Stimulated activated CD4-positive, alpha-beta T cell treated with anti-CD3 and anti-CD28 coated beads, Interleukin-1b, Interleukin-23, amount 100 ng/mL, for 1 hour (primary cell): ENCODE data around the gene ZNF791.
"Not testable (repeated sequence)": the region's sequence is repeated elsewhere in the genome, so short reads cannot be mapped to it uniquely, and the experiment has no call there.

Experiments
- DNase-seq, 2 donors: peaks; one replicate each; pipeline ENCODE4 v3.0.0-alpha.2; 2020; ENCODE audit warnings: low read depth in 2 of 2

The ZNF791 gene

DNA sequence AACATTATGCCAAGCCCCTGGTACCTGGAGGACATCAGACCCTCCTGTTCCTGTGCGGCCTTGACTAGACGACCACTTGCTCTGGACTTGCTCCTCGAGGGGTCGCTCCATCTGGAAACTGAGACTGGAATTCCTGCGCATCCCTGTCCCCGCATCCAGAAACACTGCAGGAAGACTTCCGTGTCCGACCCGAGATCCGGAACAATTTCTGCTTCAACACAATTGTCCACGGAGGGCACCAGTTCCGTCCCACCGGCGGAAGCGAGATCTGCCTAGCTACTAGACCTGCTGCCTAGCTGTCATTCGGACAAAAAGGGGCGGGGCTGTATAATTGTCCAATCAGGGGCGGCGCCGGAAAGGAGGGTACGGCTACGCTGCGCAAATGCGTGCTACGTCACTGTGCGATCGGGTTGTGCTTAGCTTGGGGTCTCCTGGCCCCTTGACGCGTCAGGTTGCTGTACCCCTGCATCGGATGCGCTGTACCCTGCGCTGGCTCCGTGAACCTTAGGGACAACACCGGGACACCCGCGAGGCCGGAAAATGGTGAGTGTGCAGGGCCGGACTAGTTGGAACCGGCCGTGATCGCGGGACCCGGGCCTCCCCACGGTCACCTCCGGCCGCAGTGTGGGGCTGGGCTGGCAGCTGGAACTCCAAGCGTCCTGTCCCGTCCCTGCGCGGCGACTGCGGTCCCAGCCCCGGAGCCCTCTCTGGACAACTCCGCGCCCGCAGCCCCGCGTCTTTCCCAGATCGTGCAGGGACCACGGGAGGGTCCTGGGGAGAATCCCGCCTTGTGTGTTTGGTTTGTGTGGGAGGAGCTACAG lies at the start of gene ZNF791, which contains the start of gene ZNF490:
Gene ZNF791 (plus strand): TSS at position 381 of the 821 bp plus-strand sequence. CDS start 160 bp downstream, at position 541.
Gene ZNF490 (minus strand): TSS at position 274 of the 821 bp plus-strand sequence. CDS start 133 bp downstream, at position 141.
- peak; percentile 87 to 91 for DNase-seq

DNA sequence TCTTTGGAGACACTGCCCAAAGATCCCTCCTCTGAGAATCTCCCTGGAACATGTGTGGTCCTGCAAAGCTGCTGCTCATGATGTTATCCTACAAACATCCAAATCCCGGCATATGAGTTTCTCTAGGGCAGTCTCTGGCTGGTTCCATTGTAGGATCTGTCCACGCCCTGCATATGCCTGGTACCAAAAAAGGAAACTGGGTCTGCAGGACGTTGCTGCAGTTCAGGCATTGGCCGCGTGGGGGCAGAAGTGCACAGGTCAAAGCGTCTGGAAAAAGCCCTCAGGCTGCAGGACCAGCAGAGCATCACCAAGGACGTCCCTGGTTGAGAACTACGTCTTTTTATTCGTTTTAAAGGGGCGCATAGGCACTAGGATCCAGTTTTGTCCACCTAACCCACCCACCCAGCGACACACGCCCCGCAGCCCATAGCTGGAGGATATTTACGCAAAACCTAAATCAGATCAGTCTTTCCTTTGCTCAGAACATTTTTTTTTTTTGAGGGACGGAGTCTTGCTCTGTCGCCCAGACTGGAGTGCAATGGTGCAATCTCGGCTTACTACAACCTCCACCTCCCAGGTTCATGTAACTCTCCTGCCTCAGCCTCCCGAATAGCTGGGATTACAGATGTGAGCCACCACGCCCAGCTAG lies 46.6 kb upstream of the ZNF791 start:
- peak; percentile 83 to 92 for DNase-seq

DNA sequence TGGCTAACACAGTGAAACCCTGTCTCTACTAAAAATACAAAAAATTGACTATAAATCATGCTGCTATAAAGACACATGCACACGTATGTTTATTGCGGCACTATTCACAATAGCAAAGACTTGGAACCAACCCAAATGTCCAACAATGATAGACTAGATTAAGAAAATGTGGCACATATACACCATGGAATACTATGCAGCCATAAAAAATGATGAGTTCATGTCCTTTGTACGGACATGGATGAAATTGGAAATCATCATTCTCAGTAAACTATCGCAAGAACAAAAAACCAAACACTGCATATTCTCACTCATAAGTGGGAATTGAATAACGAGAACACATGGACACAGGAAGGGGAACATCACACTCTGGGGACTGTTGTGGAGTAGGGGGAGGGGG lies 44.3 kb upstream of the ZNF791 start:
- DNase-seq, result not testable (repeated sequence)

- DNase-seq, result no peak
Measured at GRCh38 chr19:12567951-12568350, 42.8 kb upstream of the ZNF791 start.

DNA sequence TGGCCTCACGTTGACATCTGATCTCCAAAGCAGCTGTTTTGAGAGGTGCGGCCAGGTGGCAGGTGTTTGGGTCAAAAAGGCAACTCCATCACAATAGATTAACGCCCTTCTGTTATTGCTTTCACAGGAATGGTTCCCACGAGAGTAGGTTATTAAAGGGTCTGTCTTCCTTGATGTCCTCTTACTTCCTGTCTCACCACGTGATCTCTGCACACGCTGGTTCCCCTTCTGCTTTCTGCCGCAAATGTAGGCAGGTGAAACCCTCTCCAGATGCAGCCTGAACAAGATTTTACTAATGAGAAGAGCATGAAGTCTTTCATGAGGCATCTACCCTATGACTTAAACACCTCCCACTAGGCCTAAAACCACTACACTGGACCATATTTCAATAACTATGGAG lies 36.7 kb upstream of the ZNF791 start:
- DNase-seq, result no peak

- DNase-seq, result no peak
Measured at GRCh38 chr19:12578641-12579040, 32.1 kb upstream of the ZNF791 start.

- DNase-seq, result no peak
Measured at GRCh38 chr19:12580180-12580694, 30.5 kb upstream of the ZNF791 start.

GRCh38 chr19:12581100-12581499 lies 29.6 kb upstream of the ZNF791 start:
- DNase-seq, result no peak

GRCh38 chr19:12596485-12596884 lies 14.2 kb upstream of the ZNF791 start:
- no peak for DNase-seq

GRCh38 chr19:12596927-12597548 lies 13.7 kb upstream of the ZNF791 start:
- DNase-seq, result no peak

GRCh38 chr19:12597594-12597993 lies 13.1 kb upstream of the ZNF791 start:
- DNase-seq, result no peak

DNA sequence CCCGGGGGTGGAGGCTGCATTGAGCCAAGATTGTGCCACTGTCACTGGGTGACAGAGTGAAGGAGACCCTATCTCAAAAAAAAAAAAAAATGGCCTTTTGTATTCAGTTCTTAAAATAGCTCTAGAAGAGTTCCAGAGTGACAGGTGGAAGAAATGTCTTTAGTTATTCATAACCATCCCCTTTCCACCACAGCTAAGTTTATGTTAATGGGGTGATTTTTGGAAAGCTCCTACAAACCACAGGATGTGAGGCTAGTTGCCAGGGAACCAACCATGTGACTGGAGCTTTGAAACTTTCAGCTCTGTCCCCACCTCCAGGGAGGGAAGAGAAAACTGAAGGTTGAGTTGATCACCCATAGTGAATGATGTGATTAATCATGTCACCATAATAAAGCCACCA lies 7.0 kb upstream of the ZNF791 start:
- peak in 1 of 2 donors; percentile 19 for DNase-seq

- no peak for DNase-seq
Measured at GRCh38 chr19:12606796-12607195, 3.9 kb upstream of the ZNF791 start.

DNA sequence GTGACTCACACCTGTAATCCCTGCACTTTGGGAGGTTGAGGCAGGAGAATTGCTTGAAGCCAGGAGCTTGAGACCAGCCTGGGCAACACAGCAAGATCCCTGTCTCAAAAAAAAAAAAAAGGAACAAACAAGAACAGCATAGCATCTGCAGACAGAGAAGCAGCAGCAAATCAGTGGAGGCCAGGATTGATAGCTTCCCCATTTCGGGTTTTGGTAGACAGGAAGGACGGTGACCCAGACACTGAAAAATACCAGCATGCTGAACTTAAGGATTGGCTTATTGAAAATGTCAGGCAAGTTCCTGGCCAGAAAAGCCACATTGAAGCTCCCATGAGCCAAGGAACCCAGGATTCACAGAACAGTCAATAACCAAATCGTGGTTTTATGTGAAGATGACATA lies 3.1 kb upstream of the ZNF791 start:
- DNase-seq, result no peak

DNA sequence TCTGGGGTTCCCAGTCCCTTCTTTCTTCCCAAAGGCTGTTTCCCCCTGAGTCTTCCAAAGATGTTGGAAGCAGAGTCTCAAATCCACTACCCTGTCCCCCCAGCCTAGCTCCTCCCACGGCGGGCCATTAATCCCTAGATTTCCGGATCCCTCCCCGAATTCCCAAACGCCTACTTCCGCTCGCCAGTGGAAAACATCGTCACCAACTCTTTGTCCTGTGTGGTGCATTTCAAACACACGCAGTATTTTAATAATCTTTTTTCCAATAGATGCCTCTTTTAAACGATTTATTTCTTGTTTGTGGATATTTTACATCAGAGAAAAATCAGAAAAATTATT lies 610 bp downstream of the ZNF791 start:
- DNase-seq, result no peak

DNA sequence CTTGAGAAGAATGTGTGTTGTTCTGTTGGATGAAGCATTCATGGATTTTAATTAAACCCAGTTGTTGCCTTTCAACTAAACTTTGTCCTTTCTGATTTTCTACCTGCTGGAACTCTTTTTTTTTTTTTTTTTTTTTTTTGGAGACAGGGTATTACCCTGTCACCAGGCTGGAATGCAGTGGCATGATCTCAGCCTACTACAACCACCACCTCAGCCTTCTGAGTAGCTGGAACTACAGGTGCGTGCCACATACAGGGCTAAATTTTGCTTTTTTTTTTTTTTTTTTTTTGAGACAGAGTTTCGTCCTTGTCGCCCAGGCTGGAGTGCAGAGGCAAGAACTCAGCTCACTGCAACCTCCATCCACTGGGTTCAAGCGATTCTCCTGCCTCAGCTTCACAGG lies 6.9 kb downstream of the ZNF791 start:
- DNase-seq, result no peak

- not testable (repeated sequence) for DNase-seq
Measured at GRCh38 chr19:12621253-12622024, 10.7 kb downstream of the ZNF791 start.

DNA sequence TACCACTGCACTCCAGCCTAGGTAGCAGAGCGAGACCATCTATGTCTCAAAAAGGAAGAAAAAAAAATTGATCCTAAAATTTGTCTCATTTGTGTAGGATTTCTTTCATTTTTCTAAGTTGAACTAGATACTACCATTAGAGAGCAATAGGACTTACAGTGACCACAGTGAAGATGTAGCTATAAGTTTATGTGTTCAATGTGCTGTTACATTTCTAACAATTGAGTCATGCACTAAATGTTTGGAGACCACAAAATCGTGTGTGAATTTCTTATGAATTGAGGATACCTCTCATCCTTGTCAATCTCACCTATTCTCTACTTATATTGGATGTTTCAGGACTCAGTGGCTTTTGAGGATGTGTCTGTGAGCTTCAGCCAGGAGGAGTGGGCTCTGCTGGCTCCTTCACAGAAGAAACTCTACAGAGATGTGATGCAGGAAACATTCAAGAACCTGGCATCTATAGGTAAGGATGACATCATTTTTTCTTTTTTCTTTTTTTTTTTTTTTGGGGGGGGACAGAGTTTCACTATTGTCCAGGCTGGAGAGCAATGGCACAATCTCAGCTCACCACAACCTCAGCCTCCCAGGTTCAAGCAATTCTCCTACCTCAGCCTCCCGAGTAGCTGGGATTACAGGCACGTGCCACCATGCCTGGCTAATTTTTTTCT lies 12.8 kb downstream of the ZNF791 start:
- DNase-seq, result no peak

GRCh38 chr19:12626958-12627357 lies 16.2 kb downstream of the ZNF791 start:
- no peak for DNase-seq

- no peak for DNase-seq
Measured at GRCh38 chr19:12628040-12629022, 17.6 kb downstream of the ZNF791 start.
